ENCODE measurements around the gene MAN1A1.

MAN1A1 gene

GRCh38 chr6:119195848-119196247 lies 153.7 kb downstream of the MAN1A1 start:
- Histone ChIP-seq H3K9me2 (replicated peaks; ENCODE audit: low read depth, low read length) (no peaks in the 10 kb centered on the region), H3K9ac (ENCODE audit: low read depth, low read length, poor library complexity, severe bottlenecking) (peak overlapping the region; percentile 47), H3K9me3 (ENCODE audit: insufficient read depth, low read depth, low read length) (no peaks in the 10 kb centered on the region), H3K4me1 (ENCODE audit: insufficient read depth, low read length, poor library complexity, severe bottlenecking) (peaks cover 51% of the 10 kb centered on the region), H3K27me3 (ENCODE audit: insufficient read depth, low read length, poor library complexity, severe bottlenecking) (no peaks in the 10 kb centered on the region), H4K20me1 (ENCODE audit: insufficient read depth, low read length, poor library complexity, severe bottlenecking) (no peaks in the 10 kb centered on the region), H2AFZ (ENCODE audit: low read length) (no peak overlapping the region), H3F3A (ENCODE audit: low read depth) (no peaks in the 10 kb centered on the region), H3K4me3 (ENCODE audit: low read length, poor library complexity, severe bottlenecking) (no peak overlapping the region), H3K36me3 (ENCODE audit: insufficient read depth, low read length) (peaks cover 13% of the 10 kb centered on the region; the same call in 1 of the 2 replicates), H3K79me2 (ENCODE audit: insufficient read depth, low read length) (no peaks in the 10 kb centered on the region), H3K4me2 (ENCODE audit: low read depth, low read length, poor library complexity, severe bottlenecking) (peak overlapping the region; percentile 52)
- TF ChIP-seq EZH2phosphoT487 (IDR thresholded peaks at IDR 0.05; ENCODE audit: borderline replicate concordance): no peak
- TF ChIP-seq CTCF (conservative IDR thresholded peaks at IDR 0.05; ENCODE audit: low read length): no peak

- H3K9ac ChIP-seq (ENCODE audit: low read depth, low read length, poor library complexity, severe bottlenecking): no peak overlapping the region
- no peak for TF ChIP-seq CTCF (conservative IDR thresholded peaks at IDR 0.05; ENCODE audit: low read length)
- no peak for TF ChIP-seq EZH2phosphoT487 (IDR thresholded peaks at IDR 0.05; ENCODE audit: borderline replicate concordance)
- no peaks in the 10 kb centered on the region for H3K79me2 ChIP-seq (ENCODE audit: insufficient read depth, low read length)
- no peaks in the 10 kb centered on the region for H3K27me3 ChIP-seq (ENCODE audit: insufficient read depth, low read length, poor library complexity, severe bottlenecking)
- 0 out of 2 replicates have a peak overlapping the region, but pooled peaks have one; percentile 29 for H2AFZ ChIP-seq (ENCODE audit: low read length)
- H3K4me3 ChIP-seq (ENCODE audit: low read length, poor library complexity, severe bottlenecking): no peak overlapping the region
- H3K4me1 ChIP-seq (ENCODE audit: insufficient read depth, low read length, poor library complexity, severe bottlenecking): peaks cover 44% of the 10 kb centered on the region
- H3K9me3 ChIP-seq (ENCODE audit: insufficient read depth, low read depth, low read length): no peaks in the 10 kb centered on the region
- no peaks in the 10 kb centered on the region for H3K9me2 ChIP-seq (replicated peaks; ENCODE audit: low read depth, low read length)
- no peaks in the 10 kb centered on the region for H4K20me1 ChIP-seq (ENCODE audit: insufficient read depth, low read length, poor library complexity, severe bottlenecking)
- no peaks in the 10 kb centered on the region for H3F3A ChIP-seq (ENCODE audit: low read depth)
- H3K4me2 ChIP-seq (ENCODE audit: low read depth, low read length, poor library complexity, severe bottlenecking): no peak overlapping the region
- peaks cover 13% of the 10 kb centered on the region; the same call in 1 of the 2 replicates for H3K36me3 ChIP-seq (ENCODE audit: insufficient read depth, low read length)
These were observed 154.4 kb downstream of the MAN1A1 start for GRCh38 chr6:119195204-119195603.

- Histone ChIP-seq H3K36me3 (ENCODE audit: insufficient read depth, low read length) (peaks cover 14% of the 10 kb centered on the region; the same call in 1 of the 2 replicates), H3F3A (ENCODE audit: low read depth) (no peaks in the 10 kb centered on the region), H3K4me2 (ENCODE audit: low read depth, low read length, poor library complexity, severe bottlenecking) (no peak overlapping the region), H4K20me1 (ENCODE audit: insufficient read depth, low read length, poor library complexity, severe bottlenecking) (no peaks in the 10 kb centered on the region), H3K4me3 (ENCODE audit: low read length, poor library complexity, severe bottlenecking) (no peak overlapping the region), H3K27me3 (ENCODE audit: insufficient read depth, low read length, poor library complexity, severe bottlenecking) (no peaks in the 10 kb centered on the region), H3K9ac (ENCODE audit: low read depth, low read length, poor library complexity, severe bottlenecking) (no peak overlapping the region), H3K4me1 (ENCODE audit: insufficient read depth, low read length, poor library complexity, severe bottlenecking) (peaks cover 42% of the 10 kb centered on the region), H2AFZ (ENCODE audit: low read length) (no peak overlapping the region), H3K9me2 (replicated peaks; ENCODE audit: low read depth, low read length) (no peaks in the 10 kb centered on the region), H3K9me3 (ENCODE audit: insufficient read depth, low read depth, low read length) (no peaks in the 10 kb centered on the region), H3K79me2 (ENCODE audit: insufficient read depth, low read length) (no peaks in the 10 kb centered on the region)
- no peak for TF ChIP-seq EZH2phosphoT487 (IDR thresholded peaks at IDR 0.05; ENCODE audit: borderline replicate concordance)
- TF ChIP-seq CTCF (conservative IDR thresholded peaks at IDR 0.05; ENCODE audit: low read length): no peak
These were observed 155.9 kb downstream of the MAN1A1 start for GRCh38 chr6:119193707-119194106.

Measured in Loucy (cell line).